Neural progenitor cell (in vitro differentiated cells): ENCODE measurements around the gene GALNT17.

Experiments
- EZH2 ChIP-seq: fragments of 200-600 bp; sonication (generic); IDR thresholded peaks from 2 replicates; pipeline ENCODE4 v1.6.1; 2017; ENCODE audit warnings: antibody characterized with exemption, mild to moderate bottlenecking, moderate library complexity
- EZH2phosphoT487 ChIP-seq: fragments of 200-600 bp; sonication (generic); IDR thresholded peaks from 2 replicates; pipeline ENCODE4 v1.6.1; 2017; ENCODE audit warnings: antibody characterized with exemption
- TF ChIP-seq, protein P1 (sequence below): fragments of 200-600 bp; sonication (generic); IDR thresholded peaks from 2 replicates; pipeline ENCODE4 v1.5.1; 2017; ENCODE audit warnings: antibody characterized with exemption, mild to moderate bottlenecking

DNA sequence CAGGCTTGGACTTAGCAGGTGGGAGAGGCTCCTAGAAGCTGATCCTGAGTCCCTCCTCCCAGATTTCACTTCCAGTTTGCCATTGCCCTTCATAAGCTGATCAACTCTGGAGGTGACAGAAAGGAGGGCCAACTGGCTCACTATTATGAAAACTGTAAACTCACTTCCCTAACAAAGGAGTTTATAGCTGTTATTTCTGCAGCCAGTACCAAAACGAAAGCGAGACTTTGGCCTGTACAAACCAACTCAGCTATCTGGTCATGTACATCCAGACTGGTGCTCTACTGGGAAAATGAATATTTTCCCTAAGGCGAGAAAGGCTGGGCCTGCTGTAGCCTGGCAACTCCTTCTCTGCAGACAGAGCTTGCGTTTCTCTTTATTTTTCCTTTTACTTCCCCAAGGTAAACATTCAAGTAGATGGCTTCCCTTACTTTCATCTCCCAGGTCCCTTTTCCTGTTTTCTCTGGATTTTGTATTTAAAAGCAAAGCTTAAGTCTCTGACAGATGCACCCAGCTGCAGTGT is 54.7 kb downstream of the GALNT17 start:
- TF ChIP-seq, protein P1, sequence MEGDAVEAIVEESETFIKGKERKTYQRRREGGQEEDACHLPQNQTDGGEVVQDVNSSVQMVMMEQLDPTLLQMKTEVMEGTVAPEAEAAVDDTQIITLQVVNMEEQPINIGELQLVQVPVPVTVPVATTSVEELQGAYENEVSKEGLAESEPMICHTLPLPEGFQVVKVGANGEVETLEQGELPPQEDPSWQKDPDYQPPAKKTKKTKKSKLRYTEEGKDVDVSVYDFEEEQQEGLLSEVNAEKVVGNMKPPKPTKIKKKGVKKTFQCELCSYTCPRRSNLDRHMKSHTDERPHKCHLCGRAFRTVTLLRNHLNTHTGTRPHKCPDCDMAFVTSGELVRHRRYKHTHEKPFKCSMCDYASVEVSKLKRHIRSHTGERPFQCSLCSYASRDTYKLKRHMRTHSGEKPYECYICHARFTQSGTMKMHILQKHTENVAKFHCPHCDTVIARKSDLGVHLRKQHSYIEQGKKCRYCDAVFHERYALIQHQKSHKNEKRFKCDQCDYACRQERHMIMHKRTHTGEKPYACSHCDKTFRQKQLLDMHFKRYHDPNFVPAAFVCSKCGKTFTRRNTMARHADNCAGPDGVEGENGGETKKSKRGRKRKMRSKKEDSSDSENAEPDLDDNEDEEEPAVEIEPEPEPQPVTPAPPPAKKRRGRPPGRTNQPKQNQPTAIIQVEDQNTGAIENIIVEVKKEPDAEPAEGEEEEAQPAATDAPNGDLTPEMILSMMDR, result no peak
- TF ChIP-seq EZH2phosphoT487, result no peak
- TF ChIP-seq EZH2, result no peak
